ENCODE measurements around the gene ASTN2.

- TF ChIP-seq CTCF (IDR thresholded peaks at IDR 0.05) (no peak), EP300 (IDR thresholded peaks at IDR 0.05) (no peak)
Observed at GRCh38 chr9:116641292-116642059, 773.4 kb downstream of the ASTN2 start.
